ENCODE measurements around the gene TTYH3.

GRCh38 chr7:2617325-2617905, 14.4 kb upstream of the TTYH3 start:
- TF ChIP-seq EP300 (IDR thresholded peaks at IDR 0.05) (no peak), CTCF (IDR thresholded peaks at IDR 0.05) (no peak)

Measured in suprapubic skin (tissue), 3 donors.